HG03196 (cell line): Measurements from ENCODE around the gene VARS2.

Experiments used
- ATAC-seq: cut with Tn5 transposase; IDR thresholded peaks from one replicate; pipeline ENCODE4 v1.9.1; 2021; ENCODE audit not compliant: unreplicated experiment

Gene VARS2

DNA sequence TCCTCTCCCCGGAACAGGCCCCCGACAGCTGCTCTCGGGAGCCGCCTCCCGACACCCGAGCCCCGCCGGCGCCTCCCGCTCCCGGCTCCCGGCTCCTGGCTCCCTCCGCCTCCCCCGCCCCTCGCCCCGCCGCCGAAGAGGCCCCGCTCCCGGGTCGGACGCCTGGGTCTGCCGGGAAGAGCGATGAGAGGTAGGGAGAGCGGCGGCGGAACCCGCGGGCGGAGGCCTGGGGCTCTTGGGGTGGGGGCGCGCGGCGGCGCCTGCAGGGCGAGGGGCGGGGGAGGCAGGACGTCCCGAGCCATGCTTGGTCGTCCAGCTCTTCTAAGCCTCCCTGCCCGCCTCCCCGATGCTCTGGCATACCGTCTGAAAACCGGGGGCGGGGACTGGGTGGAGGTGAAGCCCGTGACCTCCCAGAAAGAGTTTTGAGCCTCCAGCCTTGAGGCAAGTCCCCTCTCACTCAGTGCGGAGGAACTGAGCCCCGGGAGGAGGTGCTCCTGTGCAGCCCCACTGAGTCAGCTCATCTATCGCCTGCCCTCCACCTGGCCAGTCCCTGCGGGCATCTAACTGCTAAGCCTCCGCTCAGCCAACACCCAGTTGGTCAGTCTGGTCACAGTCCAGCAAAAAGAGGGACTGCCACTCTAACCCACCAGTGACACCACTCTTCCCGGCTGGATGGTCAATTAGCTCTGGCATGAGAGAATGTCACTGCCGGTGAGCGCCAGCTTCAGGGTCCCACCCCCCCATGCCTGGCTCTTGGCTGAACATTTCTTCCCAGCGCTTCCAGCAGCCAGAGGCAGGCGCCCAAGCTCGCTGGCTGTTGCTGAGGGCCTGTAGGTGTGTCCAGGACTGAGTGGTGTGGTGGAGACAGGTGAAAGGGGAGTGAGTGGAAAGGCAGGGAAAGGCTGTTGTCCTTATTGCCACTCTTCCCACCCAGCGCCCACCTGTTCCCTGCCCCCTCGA, 29.2 kb upstream of the VARS2 start:
- no peak for ATAC-seq

DNA sequence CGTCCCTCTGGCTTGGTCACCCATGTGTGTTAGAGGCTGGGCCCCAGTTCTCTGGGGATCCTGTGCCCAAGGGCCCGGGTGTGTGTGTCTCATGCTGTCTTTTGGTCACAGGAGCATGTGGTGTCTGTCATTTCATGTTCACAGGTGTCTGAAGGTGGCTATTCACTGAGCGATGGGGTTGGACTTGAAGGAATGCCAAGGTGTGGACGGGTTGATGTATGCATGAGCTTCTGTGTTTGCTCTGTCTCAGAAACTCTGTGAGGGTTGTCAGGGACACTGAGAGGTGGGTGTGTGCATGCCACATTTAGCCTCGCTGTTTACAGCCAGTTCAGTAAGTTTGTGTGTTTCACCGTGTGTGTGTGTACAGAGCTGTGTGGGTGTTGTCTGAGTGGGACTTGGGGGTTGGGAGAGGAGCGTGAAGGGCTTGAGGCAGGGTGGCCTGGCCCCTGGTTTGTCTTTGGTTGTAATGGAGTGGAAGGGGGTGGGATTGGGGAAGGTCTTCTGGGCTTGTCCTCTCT, 28.5 kb upstream of the VARS2 start:
- no peak for ATAC-seq

DNA sequence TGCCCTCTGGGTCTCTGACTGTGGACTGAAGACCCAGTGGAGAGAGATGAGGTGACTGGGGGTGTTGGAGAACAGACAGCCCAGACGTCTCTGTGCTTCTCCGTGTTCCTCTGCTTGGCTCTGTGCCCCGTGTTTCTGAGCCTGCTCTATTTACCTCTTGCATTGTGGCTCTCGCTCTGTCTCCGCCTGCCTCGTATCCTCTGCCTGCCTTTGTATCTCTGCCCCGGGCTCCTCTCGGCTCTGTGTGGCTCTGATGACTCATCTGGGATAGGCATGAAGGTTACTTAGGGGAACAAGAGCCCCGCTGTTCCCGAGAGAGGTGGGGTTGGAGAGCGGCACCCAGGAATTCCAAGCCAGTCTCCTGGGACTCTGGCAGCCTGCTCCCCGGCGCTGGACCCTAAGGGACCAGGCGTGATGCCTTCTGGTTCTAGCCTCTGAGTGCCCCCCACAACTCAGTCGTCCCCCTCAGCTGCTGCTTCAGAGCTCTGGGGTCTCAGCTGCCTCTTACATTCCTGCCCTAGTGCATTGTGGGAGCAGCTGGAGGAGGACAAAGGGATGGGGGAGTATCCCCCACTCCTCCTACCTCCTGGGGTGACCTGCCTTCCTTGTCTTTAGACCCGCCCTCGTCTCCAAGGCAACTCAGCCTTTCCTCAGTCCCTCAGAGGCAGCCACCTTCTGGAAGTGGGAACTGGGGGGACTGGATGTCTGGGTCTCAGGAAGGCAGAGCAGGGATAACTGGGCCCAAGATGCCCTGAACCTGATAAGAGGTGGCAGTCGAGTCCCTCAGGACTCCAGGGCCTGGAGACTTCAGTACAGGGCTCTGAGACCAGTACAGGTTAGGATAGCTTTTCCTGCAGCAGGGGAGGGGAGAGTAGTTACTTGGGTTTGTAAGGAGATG, 27.8 kb upstream of the VARS2 start:
- ATAC-seq, result no peak

DNA sequence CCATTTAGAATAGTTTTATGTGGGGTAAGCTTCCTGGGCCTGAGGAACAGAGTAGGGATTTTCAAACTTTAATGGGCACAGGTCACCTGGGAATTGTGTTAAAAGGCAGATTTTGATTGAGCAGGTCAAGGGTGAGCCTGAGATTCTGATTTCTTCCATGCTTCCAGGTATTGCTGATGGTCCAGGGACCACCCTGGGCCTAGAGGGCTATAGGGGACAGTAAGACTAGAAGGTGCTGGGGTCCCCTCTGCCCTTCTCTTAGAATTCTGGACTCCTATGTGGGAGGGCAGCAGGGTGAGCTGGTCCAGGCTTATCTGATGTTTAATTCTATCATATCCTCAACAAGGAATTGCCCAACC, 27.2 kb upstream of the VARS2 start:
- no peak for ATAC-seq

DNA sequence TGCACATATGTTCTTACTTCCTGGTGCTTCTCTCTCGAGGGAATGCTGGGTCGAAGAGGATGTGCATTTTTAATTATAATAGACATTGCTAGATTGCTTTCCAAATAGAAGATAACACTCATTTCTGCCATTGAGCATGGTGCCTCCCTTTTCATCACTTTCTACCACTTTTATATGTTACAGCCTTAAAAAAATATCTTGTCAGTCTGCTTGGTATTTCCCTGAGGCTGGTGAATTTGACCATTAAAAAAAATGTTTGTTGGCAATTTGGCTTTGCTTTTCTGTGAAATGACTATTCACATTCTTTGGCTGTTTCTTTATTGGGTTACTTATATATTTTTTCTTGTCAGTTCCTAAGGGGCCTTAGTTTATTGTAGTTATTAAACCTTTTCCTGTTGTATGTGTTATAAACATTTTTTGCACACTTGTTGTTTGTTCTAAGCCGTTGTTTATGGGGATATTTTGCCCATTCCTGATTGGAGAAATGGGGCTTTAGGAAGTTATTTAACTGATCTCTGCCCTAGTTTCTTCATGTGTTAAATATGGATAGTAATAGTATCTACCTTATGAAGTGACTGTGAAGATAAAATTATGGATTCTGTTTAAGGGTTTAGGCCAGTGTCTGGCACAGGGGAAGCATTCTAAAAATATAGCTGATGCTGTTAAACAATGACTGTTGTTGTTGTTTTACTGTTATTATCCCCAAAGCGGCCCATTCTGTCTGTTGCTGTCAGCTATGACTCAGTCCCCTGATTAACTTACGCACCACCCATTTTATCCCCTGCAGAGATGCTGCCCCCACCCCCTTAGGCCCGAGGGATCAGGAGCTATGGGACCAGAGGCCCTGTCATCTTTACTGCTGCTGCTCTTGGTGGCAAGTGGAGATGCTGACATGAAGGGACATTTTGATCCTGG, 25.9 kb upstream of the VARS2 start:
- ATAC-seq, result no peak

DNA sequence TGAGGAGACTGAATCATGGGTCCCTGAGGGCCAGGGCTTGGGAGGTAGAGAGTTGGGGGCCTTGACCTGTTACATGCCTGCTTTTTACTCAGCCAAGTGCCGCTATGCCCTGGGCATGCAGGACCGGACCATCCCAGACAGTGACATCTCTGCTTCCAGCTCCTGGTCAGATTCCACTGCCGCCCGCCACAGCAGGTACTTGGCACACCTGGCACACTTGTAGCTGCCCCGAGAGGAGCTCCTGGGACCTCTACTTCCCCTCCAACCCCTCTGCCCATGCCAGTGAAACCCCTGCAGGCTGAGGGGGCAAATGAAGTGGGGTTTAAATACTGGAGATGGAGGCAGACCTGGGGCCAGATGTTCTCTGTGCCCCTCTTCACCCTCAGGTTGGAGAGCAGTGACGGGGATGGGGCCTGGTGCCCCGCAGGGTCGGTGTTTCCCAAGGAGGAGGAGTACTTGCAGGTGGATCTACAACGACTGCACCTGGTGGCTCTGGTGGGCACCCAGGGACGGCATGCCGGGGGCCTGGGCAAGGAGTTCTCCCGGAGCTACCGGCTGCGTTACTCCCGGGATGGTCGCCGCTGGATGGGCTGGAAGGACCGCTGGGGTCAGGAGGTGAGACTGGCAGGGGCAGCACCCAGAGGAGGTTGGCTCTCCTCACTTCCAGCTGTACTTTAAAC, 25.1 kb upstream of the VARS2 start:
- no peak for ATAC-seq

DNA sequence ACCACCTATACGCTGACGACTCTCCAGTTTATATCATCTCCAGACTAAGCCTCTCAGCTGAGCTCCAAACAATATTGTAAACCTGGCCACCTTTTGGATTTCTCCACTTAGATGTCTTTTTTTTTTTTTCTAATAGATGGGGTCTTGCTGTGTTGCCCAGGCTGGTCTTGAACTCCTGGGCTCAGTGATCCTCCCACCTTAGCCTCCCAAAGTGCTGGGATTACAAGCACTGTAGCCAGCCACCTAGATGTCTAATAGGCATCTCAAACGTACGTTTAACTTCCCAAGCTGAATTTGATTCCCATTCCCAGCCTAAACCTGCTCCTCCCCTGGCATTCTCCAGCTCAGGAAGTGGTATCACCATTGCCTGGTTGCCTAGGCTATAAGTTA, 24.5 kb upstream of the VARS2 start:
- no peak for ATAC-seq

DNA sequence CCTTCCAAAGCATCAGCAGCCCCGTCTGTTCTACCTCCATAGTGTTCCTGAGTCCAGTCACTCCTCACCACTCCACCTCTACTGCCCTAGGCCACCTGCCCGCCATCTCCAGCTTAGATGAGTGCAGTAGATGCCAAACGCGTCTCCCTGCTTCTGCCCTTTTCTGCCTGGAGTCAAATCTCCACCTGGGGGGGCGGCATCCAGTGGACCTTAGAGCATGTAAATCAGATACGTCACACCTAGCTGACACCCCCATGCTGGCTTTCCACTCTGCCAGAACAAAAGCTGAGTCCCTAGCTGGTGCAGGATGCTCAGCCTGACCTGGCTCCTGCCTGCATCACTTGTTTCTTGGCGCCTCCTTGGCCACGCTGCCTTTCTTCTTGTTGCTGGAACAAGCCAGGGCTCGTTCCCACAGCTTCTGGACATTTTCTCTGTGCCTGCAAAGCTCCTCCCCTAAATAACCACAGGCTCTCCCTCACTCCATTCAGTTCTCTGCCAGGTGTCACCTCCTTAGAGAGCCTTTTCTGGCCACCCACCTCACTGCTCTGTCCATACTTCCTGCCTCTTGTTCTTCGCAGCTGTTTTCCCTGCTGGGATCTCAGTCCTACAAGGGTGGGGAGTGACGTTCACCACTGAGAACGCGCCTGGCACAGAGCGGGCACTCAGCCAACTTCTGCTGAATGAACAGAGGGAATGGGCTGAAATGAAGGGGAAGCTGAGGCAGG, 24.0 kb upstream of the VARS2 start:
- ATAC-seq, result no peak

DNA sequence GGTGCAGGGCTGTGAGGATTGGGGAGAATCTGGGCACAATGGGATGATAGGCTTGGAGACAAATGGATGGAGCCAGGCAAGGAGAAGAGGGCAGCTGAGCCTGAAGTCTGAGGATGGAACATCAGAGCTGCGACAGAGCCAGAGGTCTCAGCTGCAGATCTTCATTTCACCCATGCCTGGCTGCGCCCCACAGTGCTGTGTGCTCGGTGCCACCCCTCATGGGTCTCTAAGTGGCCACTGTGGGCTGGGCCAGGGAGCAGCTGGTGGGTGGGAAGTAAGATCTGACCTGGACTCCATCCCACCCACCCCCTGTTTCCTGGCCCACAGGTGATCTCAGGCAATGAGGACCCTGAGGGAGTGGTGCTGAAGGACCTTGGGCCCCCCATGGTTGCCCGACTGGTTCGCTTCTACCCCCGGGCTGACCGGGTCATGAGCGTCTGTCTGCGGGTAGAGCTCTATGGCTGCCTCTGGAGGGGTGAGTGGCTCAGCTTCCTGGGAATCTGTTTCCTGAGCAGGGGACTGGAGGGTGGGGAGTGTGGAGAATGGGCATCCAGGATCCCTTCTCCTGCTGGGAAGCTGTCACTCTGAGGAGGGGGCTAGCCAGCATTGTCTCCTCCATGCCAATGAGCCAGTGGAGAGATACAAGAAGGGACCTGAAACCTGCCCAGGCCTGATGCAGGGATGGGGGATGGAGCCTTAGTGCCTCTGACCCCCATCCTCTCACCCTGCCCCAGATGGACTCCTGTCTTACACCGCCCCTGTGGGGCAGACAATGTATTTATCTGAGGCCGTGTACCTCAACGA, 23.2 kb upstream of the VARS2 start:
- ATAC-seq, result no peak

DNA sequence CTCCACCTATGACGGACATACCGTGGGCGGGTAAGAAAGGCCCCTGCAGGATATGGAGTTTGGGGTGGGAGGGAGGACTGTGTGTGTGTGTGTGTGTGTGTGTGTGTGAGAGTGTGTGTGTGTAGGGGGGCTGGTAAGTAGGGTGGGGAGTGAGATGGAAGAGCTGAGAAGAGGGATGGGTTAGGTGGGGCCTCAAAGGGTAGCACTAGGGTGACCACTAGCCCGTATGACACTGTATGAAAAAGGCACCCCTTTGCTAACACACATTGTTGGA, 22.7 kb upstream of the VARS2 start:
- no peak for ATAC-seq

DNA sequence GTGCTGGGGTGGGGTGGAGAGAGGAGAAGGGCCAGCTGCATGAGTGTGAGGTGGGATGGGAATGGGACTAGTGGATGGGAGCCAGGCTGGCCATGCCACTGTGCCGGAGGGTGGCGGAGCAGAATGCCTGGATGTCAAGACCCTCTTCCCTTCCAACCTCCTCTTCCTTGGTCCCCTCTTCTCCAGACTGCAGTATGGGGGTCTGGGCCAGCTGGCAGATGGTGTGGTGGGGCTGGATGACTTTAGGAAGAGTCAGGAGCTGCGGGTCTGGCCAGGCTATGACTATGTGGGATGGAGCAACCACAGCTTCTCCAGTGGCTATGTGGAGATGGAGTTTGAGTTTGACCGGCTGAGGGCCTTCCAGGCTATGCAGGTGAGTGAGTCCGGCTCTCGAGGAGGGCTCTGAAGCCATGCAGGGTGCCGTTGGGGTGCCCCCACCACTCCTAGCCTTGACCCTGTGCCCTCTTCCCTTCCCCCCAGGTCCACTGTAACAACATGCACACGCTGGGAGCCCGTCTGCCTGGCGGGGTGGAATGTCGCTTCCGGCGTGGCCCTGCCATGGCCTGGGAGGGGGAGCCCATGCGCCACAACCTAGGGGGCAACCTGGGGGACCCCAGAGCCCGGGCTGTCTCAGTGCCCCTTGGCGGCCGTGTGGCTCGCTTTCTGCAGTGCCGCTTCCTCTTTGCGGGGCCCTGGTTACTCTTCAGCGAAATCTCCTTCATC, 22.1 kb upstream of the VARS2 start:
- no peak for ATAC-seq

DNA sequence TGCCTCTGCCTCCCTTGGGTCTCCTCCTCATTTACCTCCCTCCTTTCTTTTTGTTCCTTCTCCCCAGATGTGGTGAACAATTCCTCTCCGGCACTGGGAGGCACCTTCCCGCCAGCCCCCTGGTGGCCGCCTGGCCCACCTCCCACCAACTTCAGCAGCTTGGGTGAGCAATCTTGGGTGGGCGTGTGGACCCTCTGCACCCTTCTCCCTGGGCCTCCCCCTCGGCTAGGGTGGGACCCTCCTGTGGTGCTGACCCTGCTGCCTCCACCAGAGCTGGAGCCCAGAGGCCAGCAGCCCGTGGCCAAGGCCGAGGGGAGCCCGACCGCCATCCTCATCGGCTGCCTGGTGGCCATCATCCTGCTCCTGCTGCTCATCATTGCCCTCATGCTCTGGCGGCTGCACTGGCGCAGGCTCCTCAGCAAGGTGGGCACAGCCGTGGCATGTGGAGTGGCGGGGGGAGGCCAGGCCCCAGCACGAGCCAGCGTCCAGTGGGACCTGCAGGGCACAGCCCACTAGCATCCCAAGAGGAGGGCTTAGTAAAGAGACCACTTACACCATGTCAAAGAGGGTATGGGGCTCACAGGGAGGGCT, 20.9 kb upstream of the VARS2 start:
- ATAC-seq, result no peak

DNA sequence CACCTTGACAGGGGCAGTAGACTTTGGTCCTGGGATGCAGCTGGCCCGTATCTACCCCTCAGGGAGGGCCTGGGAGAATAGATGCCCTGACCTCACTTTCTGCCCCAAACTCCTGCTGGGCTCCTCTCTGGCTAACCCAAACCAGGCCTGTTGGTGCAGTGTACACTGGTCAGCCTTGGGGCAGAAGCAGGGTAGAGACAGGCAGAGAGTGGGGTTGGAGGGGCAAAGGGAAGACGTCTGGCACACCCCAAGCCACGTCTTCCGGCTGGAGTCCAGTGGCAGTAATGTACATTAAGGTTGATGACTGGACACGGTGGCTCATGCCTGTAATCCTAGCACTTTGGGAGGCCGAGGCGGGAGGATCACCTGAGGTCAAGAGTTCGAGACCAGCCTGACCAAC, 20.4 kb upstream of the VARS2 start:
- no peak for ATAC-seq

DNA sequence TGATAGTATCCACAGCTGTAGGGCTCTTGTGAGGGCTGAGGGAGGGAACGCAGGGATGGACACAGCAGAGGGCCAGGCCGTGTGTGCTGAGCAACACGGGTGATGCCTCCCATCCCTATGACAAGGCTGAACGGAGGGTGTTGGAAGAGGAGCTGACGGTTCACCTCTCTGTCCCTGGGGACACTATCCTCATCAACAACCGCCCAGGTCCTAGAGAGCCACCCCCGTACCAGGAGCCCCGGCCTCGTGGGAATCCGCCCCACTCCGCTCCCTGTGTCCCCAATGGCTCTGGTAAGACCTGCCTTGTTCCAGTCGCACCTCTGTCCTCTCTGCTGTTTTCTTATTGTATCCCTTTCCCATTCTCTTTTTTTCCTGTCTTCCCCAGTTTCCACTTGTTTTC, 19.7 kb upstream of the VARS2 start:
- ATAC-seq, result no peak

DNA sequence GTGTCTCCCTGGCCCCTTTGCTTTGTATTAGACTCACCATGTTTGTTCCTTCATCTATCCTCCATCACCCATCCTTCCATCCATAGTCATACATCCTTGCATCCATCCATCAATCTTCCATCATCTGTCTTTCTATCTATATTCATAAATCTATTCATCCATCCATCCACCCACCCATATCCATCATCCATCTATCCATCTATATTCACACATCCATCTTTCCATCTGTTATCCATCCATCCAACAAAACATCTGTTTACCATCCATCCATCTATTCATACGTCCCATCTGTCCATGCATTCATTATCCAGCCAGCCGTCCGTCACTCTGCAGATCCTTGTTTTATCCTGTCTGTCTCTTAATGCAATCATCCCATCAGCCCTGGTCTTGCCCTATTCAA, 19.1 kb upstream of the VARS2 start:
- ATAC-seq, result no peak

DNA sequence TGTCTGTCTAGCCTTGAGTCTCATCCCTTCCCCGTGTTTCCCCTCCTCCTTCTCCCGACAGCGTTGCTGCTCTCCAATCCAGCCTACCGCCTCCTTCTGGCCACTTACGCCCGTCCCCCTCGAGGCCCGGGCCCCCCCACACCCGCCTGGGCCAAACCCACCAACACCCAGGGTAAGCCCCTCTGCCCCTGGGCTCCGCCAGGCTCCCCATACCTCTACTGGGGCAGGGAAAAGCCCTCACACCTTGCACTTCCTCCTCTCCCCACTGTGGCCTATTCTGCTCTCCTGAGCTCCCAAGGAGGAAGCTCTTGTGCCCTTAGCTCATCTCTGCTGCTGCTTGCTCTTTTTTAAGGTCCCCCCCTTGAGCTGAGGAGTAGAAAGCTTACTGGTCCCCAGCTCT, 18.7 kb upstream of the VARS2 start:
- no peak for ATAC-seq

DNA sequence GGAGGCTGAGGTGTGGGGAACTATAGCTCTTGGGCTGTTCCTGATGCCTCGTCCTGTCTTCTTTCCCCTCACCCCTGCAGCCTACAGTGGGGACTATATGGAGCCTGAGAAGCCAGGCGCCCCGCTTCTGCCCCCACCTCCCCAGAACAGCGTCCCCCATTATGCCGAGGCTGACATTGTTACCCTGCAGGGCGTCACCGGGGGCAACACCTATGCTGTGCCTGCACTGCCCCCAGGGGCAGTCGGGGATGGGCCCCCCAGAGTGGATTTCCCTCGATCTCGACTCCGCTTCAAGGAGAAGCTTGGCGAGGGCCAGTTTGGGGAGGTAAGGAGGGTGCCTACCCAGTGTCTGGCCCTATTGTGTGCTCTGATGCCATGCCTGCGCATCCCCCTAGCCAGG, 17.5 kb upstream of the VARS2 start:
- ATAC-seq, result no peak

DNA sequence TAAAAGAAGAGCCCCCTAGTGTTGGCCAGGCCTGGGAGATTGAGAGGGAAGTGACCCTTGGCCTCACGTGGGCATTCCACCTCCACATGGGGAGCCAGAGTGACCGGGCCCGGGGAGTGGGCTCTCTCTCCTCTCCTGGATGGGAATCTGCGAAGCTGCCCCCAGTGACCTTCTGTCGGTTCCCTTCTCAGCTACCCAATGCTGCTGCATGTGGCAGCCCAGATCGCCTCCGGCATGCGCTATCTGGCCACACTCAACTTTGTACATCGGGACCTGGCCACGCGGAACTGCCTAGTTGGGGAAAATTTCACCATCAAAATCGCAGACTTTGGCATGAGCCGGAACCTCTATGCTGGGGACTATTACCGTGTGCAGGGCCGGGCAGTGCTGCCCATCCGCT, 16.2 kb upstream of the VARS2 start:
- no peak for ATAC-seq
